ENCODE measurements around the gene C1orf174.

C1orf174 gene

DNA sequence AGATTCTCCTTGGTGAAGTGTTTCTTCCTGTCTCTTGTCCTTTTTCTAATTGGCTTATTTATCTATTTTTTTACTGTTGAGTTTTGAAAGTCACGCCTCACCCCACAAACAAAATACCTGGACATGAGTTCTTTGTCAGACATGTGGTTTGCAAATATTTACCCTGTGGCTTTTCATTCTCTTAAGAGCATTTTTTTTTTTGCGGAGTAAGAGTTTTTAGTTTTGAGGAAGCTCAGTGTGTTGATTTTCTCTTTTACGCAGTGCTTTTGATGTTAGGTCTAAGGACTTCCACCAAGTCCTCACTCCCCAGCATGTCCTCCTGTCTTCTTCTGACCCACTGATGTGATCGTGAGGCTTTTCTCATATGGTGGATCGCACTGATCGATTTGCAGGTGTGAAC is 35.2 kb downstream of the C1orf174 start:
- TF ChIP-seq, protein P1, sequence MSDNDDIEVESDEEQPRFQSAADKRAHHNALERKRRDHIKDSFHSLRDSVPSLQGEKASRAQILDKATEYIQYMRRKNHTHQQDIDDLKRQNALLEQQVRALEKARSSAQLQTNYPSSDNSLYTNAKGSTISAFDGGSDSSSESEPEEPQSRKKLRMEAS (IDR thresholded peaks at IDR 0.05), result no peak
- TF ChIP-seq, protein P2, sequence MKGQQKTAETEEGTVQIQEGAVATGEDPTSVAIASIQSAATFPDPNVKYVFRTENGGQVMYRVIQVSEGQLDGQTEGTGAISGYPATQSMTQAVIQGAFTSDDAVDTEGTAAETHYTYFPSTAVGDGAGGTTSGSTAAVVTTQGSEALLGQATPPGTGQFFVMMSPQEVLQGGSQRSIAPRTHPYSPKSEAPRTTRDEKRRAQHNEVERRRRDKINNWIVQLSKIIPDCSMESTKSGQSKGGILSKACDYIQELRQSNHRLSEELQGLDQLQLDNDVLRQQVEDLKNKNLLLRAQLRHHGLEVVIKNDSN (IDR thresholded peaks at IDR 0.05), result no peak
- TF ChIP-seq RAD21 (IDR thresholded peaks at IDR 0.05; ENCODE audit: low read depth) (no peak), FOXM1 (IDR thresholded peaks at IDR 0.05; ENCODE audit: borderline replicate concordance, low read depth) (no peak), TAF1 (IDR thresholded peaks at IDR 0.05; ENCODE audit: low read depth) (no peak), TEAD4 (IDR thresholded peaks at IDR 0.05) (no peak), NFIC (IDR thresholded peaks at IDR 0.05) (no peak), YY1 (IDR thresholded peaks at IDR 0.05; ENCODE audit: low read depth) (no peak), EP300 (IDR thresholded peaks at IDR 0.05; ENCODE audit: borderline replicate concordance) (no peak), TCF12 (IDR thresholded peaks at IDR 0.05; ENCODE audit: low read depth) (no peak), CEBPB (IDR thresholded peaks at IDR 0.05) (no peak), CREB1 (IDR thresholded peaks at IDR 0.05; ENCODE audit: low read depth) (no peak), ZBTB7A (IDR thresholded peaks at IDR 0.05; ENCODE audit: low read depth) (no peak), EGR1 (IDR thresholded peaks at IDR 0.05) (no peak)
- TF ChIP-seq, protein P3, sequence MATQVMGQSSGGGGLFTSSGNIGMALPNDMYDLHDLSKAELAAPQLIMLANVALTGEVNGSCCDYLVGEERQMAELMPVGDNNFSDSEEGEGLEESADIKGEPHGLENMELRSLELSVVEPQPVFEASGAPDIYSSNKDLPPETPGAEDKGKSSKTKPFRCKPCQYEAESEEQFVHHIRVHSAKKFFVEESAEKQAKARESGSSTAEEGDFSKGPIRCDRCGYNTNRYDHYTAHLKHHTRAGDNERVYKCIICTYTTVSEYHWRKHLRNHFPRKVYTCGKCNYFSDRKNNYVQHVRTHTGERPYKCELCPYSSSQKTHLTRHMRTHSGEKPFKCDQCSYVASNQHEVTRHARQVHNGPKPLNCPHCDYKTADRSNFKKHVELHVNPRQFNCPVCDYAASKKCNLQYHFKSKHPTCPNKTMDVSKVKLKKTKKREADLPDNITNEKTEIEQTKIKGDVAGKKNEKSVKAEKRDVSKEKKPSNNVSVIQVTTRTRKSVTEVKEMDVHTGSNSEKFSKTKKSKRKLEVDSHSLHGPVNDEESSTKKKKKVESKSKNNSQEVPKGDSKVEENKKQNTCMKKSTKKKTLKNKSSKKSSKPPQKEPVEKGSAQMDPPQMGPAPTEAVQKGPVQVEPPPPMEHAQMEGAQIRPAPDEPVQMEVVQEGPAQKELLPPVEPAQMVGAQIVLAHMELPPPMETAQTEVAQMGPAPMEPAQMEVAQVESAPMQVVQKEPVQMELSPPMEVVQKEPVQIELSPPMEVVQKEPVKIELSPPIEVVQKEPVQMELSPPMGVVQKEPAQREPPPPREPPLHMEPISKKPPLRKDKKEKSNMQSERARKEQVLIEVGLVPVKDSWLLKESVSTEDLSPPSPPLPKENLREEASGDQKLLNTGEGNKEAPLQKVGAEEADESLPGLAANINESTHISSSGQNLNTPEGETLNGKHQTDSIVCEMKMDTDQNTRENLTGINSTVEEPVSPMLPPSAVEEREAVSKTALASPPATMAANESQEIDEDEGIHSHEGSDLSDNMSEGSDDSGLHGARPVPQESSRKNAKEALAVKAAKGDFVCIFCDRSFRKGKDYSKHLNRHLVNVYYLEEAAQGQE (IDR thresholded peaks at IDR 0.05; ENCODE audit: low read depth), result no peak

DNA sequence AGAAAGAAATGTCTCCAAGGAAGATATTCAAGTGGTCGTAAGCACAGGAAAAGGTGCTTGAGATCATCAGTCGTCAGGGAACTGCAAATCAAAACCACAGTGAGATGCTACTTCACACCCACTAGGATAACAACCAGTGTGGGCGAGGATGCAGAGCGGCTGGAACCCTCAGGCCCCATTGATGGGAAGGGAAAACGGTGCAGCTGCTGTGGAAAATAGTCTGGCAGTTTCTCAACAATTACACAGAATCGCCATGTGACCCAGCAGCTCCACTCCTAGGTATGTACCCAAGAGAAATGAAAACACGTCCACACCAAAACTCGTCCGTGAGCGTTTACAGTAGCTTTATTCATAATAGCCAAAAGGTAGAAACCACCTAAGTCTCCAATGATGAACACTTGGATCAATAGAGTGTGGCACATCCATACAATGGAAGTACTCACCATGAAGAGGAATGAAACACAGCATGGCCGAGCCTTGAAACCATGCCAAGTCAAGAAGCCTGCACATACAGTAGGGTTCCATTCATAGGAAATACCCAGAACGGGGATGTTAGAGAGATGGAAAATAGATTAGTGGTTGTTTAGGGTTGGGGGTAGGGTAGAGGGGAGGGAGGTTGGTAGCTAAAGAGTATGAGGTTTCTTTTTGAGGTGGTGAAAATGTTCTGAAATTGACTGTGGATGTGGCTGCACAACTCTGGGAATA is 36.7 kb downstream of the C1orf174 start:
- TF ChIP-seq FOXM1 (IDR thresholded peaks at IDR 0.05; ENCODE audit: borderline replicate concordance, low read depth), result no peak

DNA sequence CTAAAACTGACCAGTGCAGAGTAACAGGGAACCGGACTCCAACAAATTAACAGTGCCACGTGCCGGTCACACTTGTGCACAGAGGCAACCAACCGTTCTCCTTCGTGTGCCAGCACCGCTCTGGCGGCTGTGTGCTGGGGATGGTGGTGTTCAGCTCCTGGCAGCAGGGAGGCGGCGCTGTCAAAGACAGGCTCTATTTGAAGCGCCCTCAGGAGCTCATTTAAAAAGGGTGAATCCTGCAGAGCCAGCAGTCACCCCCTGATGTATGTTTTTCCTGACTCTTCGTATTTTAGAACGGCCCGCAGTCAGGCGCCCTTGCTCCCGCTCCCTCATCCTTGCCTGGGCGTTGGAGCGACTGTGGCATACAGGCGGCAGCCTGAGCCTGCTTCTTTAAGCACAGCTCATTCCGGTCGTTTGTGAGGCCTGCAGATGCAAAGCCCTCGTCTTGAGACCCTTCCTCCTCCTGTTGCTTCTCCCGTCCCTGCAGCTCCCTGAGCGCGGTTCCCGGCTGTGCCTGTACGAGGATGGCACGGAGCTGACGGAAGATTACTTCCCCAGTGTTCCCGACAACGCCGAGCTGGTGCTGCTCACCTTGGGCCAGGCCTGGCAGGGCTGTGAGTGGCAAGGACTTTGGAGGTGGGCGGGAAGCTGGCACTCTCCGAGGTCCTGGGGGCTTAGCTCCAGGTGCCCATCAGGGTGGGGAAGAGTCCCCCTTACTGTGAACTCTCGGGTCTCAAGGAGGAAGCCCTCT is 41.7 kb downstream of the C1orf174 start:
- peak; percentile 19; the same call in 1 of the 2 replicates for TF ChIP-seq RAD21 (IDR thresholded peaks at IDR 0.05; ENCODE audit: low read depth)
- TF ChIP-seq, protein P1 (IDR thresholded peaks at IDR 0.05), result peak; percentile 97
- TF ChIP-seq, protein P2 (IDR thresholded peaks at IDR 0.05), result peak; percentile 63; the same call in 1 of the 2 replicates
- peak; percentile 48 for TF ChIP-seq NFIC (IDR thresholded peaks at IDR 0.05)
- TF ChIP-seq FOXM1 (IDR thresholded peaks at IDR 0.05; ENCODE audit: borderline replicate concordance, low read depth), result no peak

DNA sequence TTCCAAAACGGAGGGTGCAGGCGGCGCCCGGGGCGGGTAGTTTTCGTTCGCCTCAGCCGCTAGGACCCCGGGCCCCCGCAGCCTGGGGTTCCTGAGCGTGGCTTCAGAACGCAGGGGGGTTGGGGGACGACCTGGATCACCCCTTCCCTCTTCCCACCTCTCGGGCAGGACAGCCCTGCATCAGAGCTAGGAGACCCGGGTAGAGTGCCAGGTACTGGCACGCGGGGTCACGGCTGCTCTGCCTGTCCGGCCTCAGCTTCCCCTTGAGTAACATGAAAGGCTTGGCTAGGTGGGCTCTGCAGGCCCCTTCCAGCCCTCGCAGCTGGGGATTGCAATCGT is 42.3 kb downstream of the C1orf174 start:
- TF ChIP-seq, protein P3 (IDR thresholded peaks at IDR 0.05; ENCODE audit: low read depth), result no peak
- 0 out of 2 replicates have a peak, but pooled peaks have one; percentile 17 for TF ChIP-seq ZBTB7A (IDR thresholded peaks at IDR 0.05; ENCODE audit: low read depth)
- TF ChIP-seq TEAD4 (IDR thresholded peaks at IDR 0.05), result no peak

DNA sequence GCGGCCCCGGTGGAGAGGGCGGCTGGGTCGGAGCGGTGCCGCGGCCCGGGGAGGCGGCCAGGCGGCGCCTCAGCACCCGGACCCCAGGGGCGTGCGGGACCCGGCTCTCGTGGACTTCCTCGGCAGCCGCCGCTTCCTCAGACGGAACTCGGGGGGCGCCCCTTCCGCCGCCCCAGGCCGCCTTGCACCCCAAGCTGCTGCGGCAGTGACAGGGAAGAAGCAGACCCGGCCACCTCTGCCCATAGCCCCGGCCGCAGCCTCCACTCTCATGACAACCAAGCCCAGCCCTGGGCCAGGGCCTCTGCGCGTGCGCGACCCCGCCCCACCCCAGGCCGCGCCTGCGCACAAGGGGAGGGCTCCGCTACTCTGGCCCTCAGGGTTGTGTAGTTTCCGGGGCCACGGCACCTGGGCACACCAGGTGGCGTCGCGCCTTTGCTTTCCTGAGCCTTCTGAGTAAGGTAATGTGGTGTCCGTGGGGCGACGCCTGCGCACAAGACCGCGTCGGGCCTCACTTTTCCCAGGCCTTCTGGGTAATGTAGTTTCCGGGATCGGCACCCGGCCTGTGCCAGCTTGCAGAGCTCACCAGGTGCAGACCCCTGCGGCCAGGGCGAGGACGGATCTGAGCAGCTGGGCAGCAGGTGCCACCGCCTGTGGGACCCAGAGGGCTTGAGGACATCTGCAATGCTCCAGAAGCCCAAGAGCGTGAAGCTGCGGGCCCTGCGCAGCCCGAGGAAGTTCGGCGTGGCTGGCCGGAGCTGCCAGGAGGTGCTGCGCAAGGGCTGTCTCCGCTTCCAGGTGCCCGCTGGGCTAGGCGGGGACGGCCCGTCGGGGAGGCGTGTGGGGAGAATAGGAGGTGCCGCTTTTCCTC is 42.9 kb downstream of the C1orf174 start, which contains the start of the genes CEP104 and DFFB:
TSS of gene CEP104 (minus strand) at position 289 of the 868 bp plus-strand sequence. CDS start 4,804 bp downstream, outside the sequence.
TSS of gene DFFB (plus strand) at position 554 of the 868 bp plus-strand sequence. CDS start at position 682, 128 bp downstream.
- TF ChIP-seq, protein P1 (IDR thresholded peaks at IDR 0.05), result peak; percentile 96
- TF ChIP-seq EGR1 (IDR thresholded peaks at IDR 0.05) (no peak), CREB1 (IDR thresholded peaks at IDR 0.05; ENCODE audit: low read depth) (0 out of 2 replicates have a peak, but pooled peaks have one; percentile 4), ZBTB7A (IDR thresholded peaks at IDR 0.05; ENCODE audit: low read depth) (peak; percentile 73; the same call in 1 of the 2 replicates), TAF1 (IDR thresholded peaks at IDR 0.05; ENCODE audit: low read depth) (peak; percentile 67), FOXM1 (IDR thresholded peaks at IDR 0.05; ENCODE audit: borderline replicate concordance, low read depth) (no peak), TCF12 (IDR thresholded peaks at IDR 0.05; ENCODE audit: low read depth) (peak; percentile 63), YY1 (IDR thresholded peaks at IDR 0.05; ENCODE audit: low read depth) (peak; percentile 12; the same call in 1 of the 2 replicates), RAD21 (IDR thresholded peaks at IDR 0.05; ENCODE audit: low read depth) (peak; percentile 68)
